ENCODE measurements around the gene HOXD9.

- TF ChIP-seq CTCF (IDR thresholded peaks at IDR 0.05; ENCODE audit: low read depth, low read length): no peak
- TF ChIP-seq EZH2phosphoT487 (IDR thresholded peaks at IDR 0.05; ENCODE audit: low read depth): no peak
These were observed 34.4 kb downstream of the HOXD9 start, which contains the start of gene HOXD3 for GRCh38 chr2:176156807-176157498.
